SK-MEL-5 (cell line): Measurements from ENCODE around the gene BMP7. TPM values are rescaled to one million over a fixed set of nuclear protein-coding genes. Genes with fewer than 3 reads are reported as not detected.

Experiments
- DNase-seq: peaks from one replicate; pipeline ENCODE4 v3.0.0-alpha.2; 2016; ENCODE audit warnings: low read depth, low spot score
- in situ Hi-C: cut with HindIII; loops from 2 replicates; pipeline ENCODE4 v1.10.0; 2016; ENCODE audit warnings: low sequenced_read_pairs, high pct_unique_total_duplicates, low pct_unique_long_range_greater_than_20kb
- total RNA-seq: library from RNA; depleted of rRNA; stranded (reverse); fragments of >200 nt; shearing (Covaris generic); gene quantifications from 2 replicates; pipeline ENCODE4 v1.2.3, GENCODE V29; 2014

BMP7 gene
- total RNA-seq, 1 experiment from 2014 or later: 6.8 TPM

GRCh38 chr20:57259938-57260921 is 6.2 kb downstream of the BMP7 start:
- in situ Hi-C loops: no loop called here
- DNase-seq: no peak

DNA sequence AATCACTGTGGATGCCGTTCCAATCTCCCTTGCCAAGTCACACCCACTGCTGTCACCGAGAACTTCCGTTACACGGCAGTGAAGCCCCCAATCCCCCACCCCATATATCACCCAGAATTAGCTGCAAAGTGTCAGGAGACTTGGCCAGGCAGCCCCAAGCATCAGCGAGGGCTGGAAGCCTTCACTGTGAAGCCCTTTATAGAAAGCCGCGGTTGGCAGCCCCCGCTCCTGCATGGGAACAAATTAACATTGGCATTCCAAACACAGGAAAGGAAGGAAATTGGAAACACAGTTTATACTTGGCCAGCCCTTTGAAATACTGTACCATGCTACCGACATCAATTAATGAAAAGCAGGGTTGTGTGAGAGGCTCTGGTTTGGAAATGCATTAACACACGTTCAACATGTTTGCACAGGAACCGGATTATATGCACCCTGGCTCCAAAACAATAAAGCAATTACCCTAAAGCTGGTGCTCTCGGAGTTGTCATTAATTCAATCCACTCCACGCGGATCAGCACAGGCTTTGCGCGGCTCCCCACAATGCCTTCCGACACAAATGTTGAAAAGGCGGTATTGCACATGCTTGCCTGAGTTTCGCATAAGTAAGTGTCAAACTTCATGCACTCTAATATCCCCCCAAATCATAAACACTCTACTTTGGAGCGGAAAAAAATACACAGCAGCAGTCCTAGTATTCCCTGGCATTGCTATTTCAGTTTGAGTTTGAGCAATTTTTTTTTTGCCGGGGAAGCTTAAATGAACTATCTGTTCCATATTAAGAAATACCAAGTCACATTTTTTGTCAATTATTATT is 7.1 kb downstream of the BMP7 start:
- no peak for DNase-seq
- in situ Hi-C loops: no loop called here

- in situ Hi-C loops: no loop called here
- DNase-seq: peak; percentile 27
Measured at GRCh38 chr20:57257701-57258453, 8.6 kb downstream of the BMP7 start.

GRCh38 chr20:57256908-57257307 is 9.5 kb downstream of the BMP7 start:
- in situ Hi-C loops: no loop called here

GRCh38 chr20:57256205-57256604 is 10.2 kb downstream of the BMP7 start:
- DNase-seq: no peak
- in situ Hi-C loops: no loop called here

More at GRCh38 chr20:57256908-57257307, 9.5 kb downstream of the BMP7 start:
- no peak for DNase-seq

DNA sequence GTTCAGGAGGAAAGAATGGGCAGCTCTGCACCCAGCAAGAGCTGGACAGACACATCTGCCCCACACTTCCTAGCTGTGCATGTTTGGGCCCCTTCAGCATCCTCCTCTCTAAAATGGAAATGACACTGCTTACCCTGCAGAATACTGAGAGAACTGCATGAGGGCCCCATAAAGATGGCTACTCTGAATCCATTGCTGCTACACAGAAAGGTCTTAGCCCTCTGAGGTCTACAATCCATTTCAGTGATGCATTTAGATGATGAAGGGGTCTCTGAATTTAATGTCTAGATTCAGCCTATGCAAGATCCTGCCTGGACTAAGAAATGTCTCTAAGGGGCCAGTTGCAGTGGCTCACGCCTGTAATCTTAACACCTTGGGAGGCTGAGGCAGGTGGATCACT is 11.3 kb downstream of the BMP7 start:
- no peak for DNase-seq
- in situ Hi-C loops: no loop called here

GRCh38 chr20:57252559-57253162 is 13.8 kb downstream of the BMP7 start:
- DNase-seq: no peak
- in situ Hi-C loops: no loop called here

DNA sequence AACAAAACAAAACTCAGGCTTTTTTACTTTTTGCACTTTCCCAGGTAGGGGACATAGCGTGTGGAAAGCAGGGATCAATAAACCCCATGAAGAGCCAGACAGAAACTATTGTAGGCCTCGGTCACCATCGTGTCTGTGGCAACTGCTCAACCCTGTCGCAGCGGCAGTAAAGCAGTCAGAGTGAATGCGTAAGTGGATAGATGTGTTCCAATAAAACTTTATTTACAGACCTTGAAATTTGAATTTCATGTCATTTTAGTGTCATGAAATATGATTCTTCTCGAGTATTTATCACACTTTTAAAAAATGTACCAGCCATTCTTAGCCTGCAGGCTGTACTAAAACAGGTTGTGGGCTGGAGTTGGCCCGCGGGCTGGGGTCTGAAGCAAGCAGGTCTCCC is 14.5 kb downstream of the BMP7 start:
- in situ Hi-C loops: no loop called here

DNA sequence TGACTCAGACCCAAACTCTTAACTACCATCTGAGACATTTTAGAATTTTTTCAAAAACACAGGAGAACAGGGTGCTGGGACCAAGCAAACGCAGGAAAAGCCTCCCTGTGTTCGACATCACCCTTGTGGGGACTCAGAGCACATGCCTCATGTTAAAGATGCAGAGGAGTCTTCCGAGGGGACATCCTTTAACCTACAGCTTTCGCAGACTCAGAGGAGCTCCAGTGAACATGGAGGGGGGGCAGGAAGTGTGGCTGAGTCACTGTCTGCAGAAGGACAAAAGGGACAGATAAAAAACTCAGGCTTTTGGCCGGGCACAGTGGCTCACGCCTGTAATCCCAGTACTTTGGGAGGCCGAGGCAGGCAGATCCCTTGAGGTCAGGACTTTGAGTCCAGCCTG is 15.1 kb downstream of the BMP7 start:
- in situ Hi-C loops: no loop called here
- DNase-seq: no peak

More for the DNA sequence above, 14.5 kb downstream of the BMP7 start:
- DNase-seq: no peak

DNA sequence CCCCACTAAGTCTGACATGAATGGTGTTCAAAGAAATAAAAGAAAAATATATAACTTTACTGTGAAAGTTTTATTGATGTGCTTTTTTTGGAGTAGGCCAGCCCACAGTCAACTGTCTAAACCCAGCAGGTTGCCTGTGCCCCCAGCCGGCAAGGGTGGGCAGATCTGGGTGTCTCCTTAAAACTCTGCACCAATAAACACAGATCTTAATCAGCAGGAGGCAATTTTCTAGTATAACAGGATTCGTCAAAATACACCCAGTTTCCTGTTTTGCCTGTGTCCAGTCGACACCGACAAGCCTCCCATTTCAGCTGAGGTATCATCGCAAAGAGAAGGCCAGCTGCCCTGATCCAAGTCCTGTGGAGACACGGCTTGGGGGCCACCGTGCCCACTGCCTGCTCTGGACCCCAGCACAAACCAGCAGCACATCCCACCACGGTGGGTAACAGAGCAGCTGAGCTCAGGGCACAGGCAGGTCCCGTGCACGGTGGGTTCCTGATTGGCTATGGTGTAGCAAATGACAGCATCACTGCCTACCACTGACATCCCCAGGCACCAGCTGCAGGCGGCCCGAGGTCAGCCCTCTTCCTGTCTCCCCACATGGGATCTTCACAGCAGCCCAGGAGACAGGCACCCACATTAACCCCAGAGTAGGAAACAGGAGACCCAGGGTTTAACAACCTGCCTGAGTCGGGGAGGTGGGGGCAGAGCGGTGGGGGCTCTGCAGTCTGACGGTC is 15.7 kb downstream of the BMP7 start:
- DNase-seq: no peak
- in situ Hi-C loops: no loop called here

DNA sequence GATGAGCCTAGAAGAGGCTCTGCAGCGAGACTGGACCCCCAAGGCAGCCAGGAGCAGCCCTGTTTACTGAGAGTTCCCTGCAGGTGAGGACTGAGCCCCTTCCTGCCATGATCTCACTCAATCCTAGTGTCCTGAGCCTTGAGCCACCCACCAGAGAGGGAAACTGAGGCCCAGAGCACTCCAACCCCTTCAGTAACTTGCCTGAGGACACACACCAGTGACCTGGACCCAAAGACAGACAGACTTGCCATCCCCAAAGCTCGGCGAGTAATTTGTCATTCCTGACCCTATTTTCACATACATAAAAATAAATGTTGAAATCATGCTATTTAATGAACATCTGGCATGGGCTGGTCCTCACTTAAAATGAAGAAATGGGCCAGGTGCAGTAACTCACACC is 16.7 kb downstream of the BMP7 start:
- DNase-seq: no peak
- in situ Hi-C loops: no loop called here

GRCh38 chr20:57249073-57249472 is 17.4 kb downstream of the BMP7 start:
- in situ Hi-C loops: no loop called here

GRCh38 chr20:57248132-57248797 is 18.2 kb downstream of the BMP7 start:
- in situ Hi-C loops: no loop called here
- DNase-seq: no peak

More at GRCh38 chr20:57249073-57249472, 17.4 kb downstream of the BMP7 start:
- DNase-seq: no peak

- no peak for DNase-seq
- in situ Hi-C loops: no loop called here
Measured at GRCh38 chr20:57247292-57247965, 19.0 kb downstream of the BMP7 start.

GRCh38 chr20:57245997-57246396 is 20.4 kb downstream of the BMP7 start:
- in situ Hi-C loops: no loop called here
- DNase-seq: no peak
